ENCODE results near the gene CELF3.
"Not testable (repeated sequence)": the region's sequence is repeated elsewhere in the genome, so short reads cannot be mapped to it uniquely, and the experiment has no call there.

CELF3 gene

GRCh38 chr1:151680391-151680790 is 36.2 kb downstream of the CELF3 start:
- TF ChIP-seq ZNF174 (tag by site-specific recombination; IDR thresholded peaks at IDR 0.05) (no peak), ZBTB1 (tag by site-specific recombination; IDR thresholded peaks at IDR 0.05) (no peak), INSM2 (tag by site-specific recombination; IDR thresholded peaks at IDR 0.05) (no peak), ZNF747 (tag by site-specific recombination; IDR thresholded peaks at IDR 0.05) (no peak), GLI4 (tag by site-specific recombination; IDR thresholded peaks at IDR 0.05) (no peak), ZIC2 (tag by site-specific recombination; IDR thresholded peaks at IDR 0.05) (no peak), TSHZ1 (tag by site-specific recombination; IDR thresholded peaks at IDR 0.05; ENCODE audit: borderline replicate concordance) (no peak)
- H3K27ac ChIP-seq (ENCODE audit: extremely low read depth, low read depth, low read length): no peak overlapping the region
- H3K9me3 ChIP-seq (ENCODE audit: control insufficient read depth, insufficient read depth, low read depth, low read length): no peaks in the 10 kb centered on the region
- H3K4me1 ChIP-seq (ENCODE audit: control insufficient read depth, insufficient read depth, low read length): no peaks in the 10 kb centered on the region
- H3K36me3 ChIP-seq (ENCODE audit: control insufficient read depth in 2 of 2, insufficient read depth in 1 of 2, low read length in 2 of 2): peaks cover 8 to 18% of the 10 kb centered on the region in 2 experiments; a peak in 2 of 3 replicates
- ChIA-PET POLR2A (interaction anchor here (0.5 to 1.2 kb wide), 5 partner anchors 61 to 138 kb away, joined by 3 read pairs; no protein-coding TSS in a partner anchor), CTCF (interaction anchor here (0.6 to 1.2 kb wide), 3 partner anchors 11 to 257 kb away, joined by 3 to 7 read pairs (median 3); no protein-coding TSS in a partner anchor)
- H3K4me3 ChIP-seq (ENCODE audit: low read depth, low read length): no peak overlapping the region

GRCh38 chr1:151673407-151673806 is 43.2 kb downstream of the CELF3 start:
- POLR2A ChIA-PET: no interaction called here
- H3K4me3 ChIP-seq (ENCODE audit: low read depth, low read length): no peak overlapping the region
- no peaks in the 10 kb centered on the region for H3K4me1 ChIP-seq (ENCODE audit: control insufficient read depth, insufficient read depth, low read length)
- H3K27ac ChIP-seq (ENCODE audit: extremely low read depth, low read depth, low read length): no peak overlapping the region
- H3K36me3 ChIP-seq (ENCODE audit: control insufficient read depth in 2 of 2, insufficient read depth in 1 of 2, low read length in 2 of 2): peaks cover 5 to 23% of the 10 kb centered on the region in 2 experiments; a peak in 2 of 3 replicates
- CTCF ChIA-PET: interaction anchor here (0.7 kb wide), 1 partner anchor 179 kb away, joined by 3 read pairs; no protein-coding TSS in a partner anchor
- TF ChIP-seq ZNF416 (tag by site-specific recombination; IDR thresholded peaks at IDR 0.05): no peak
- no peak for TF ChIP-seq ZNF530 (tag by site-specific recombination; IDR thresholded peaks at IDR 0.05; ENCODE audit: low read depth)
- no peak for TF ChIP-seq ZNF292 (tag by site-specific recombination; IDR thresholded peaks at IDR 0.05; ENCODE audit: borderline replicate concordance, low read depth)
- TF ChIP-seq ZNF214 (tag by site-specific recombination; IDR thresholded peaks at IDR 0.05; ENCODE audit: borderline replicate concordance): no peak
- no peak for TF ChIP-seq ZNF341 (tag by site-specific recombination; IDR thresholded peaks at IDR 0.05; ENCODE audit: low read depth)
- H3K9me3 ChIP-seq (ENCODE audit: control insufficient read depth, insufficient read depth, low read depth, low read length): no peaks in the 10 kb centered on the region

- not testable (repeated sequence) for H3K4me1 ChIP-seq (ENCODE audit: control insufficient read depth, insufficient read depth, low read length); H3K27ac ChIP-seq (ENCODE audit: extremely low read depth, low read depth, low read length); H3K9me3 ChIP-seq (ENCODE audit: control insufficient read depth, insufficient read depth, low read depth, low read length); H3K4me3 ChIP-seq (ENCODE audit: low read depth, low read length)
- peak; percentile 90 for TF ChIP-seq ZNF146 (tag by site-specific recombination; IDR thresholded peaks at IDR 0.05)
- POLR2A ChIA-PET: interaction anchor here (0.5 kb wide), 1 partner anchor 187 kb away, joined by 4 read pairs; no protein-coding TSS in a partner anchor
- H3K36me3 ChIP-seq (ENCODE audit: control insufficient read depth in 2 of 2, insufficient read depth in 1 of 2, low read length in 2 of 2): peaks cover 10 to 41% of the 10 kb centered on the region in 2 experiments; a peak in 2 of 3 replicates
- CTCF ChIA-PET: interaction anchor here (0.6 kb wide), 1 partner anchor 23 kb away, joined by 3 read pairs; no protein-coding TSS in a partner anchor
These were observed 46.4 kb downstream of the CELF3 start for GRCh38 chr1:151670036-151670675.
